HepG2 (cell line): ENCODE data around the gene SAMD4A.
"Not testable (repeated sequence)": the region's sequence is repeated elsewhere in the genome, so short reads cannot be mapped to it uniquely, and the experiment has no call there.

Source experiments
- CREB1 ChIP-seq, 2 experiments: fragments of 450-650 bp in 1 of 2; IDR thresholded peaks; 2 replicates each; pipeline ENCODE4 v1.6.1; 2016 to 2017; ENCODE audit warnings: control low read depth in 1 of 2, mild to moderate bottlenecking in 1 of 2, missing compliant biosample characterization in 1 of 2, missing genetic modification characterization in 1 of 2
- EHMT2 ChIP-seq: fragments of 200-600 bp; sonication (generic); IDR thresholded peaks from 2 replicates; pipeline ENCODE4 v1.7.0; 2017; ENCODE audit warnings: antibody characterized with exemption, low read depth, low read length, borderline replicate concordance
- EP300 ChIP-seq, 3 experiments: sonication (generic) in 1 of 3; formaldehyde crosslinking in 1 of 3; IDR thresholded peaks; 2 replicates each; pipeline versions ENCODE4 v1.5.1 to v1.6.1; 2011 to 2020; ENCODE audit warnings: low read depth in 2 of 3, low read length in 2 of 3, borderline replicate concordance in 1 of 3, improper control_type of control experiment in 1 of 3, mild to moderate bottlenecking in 1 of 3, missing genetic modification reagents in 1 of 3, moderate library complexity in 1 of 3
- MEIS1 ChIP-seq: sonication (generic); formaldehyde crosslinking; IDR thresholded peaks from 2 replicates; pipeline ENCODE4 v1.9.0; 2021; ENCODE audit warnings: mild to moderate bottlenecking, missing genetic modification reagents, moderate library complexity, borderline replicate concordance
- MIER3 ChIP-seq: IDR thresholded peaks from 2 replicates; pipeline ENCODE4 v1.6.1; 2016; ENCODE audit warnings: missing compliant biosample characterization, borderline replicate concordance
- PHF5A ChIP-seq: IDR thresholded peaks from one replicate; pipeline ENCODE4 v1.6.1; 2018; ENCODE audit warnings: low read depth, missing genetic modification reagents; ENCODE audit not compliant: unreplicated experiment
- THAP11 ChIP-seq: IDR thresholded peaks from 2 replicates; pipeline ENCODE4 v1.6.1; 2016; ENCODE audit warnings: missing biosample characterization, missing genetic modification reagents
- TIGD3 ChIP-seq: sonication (generic); formaldehyde crosslinking; IDR thresholded peaks from 2 replicates; pipeline ENCODE4 v1.5.1; 2020; ENCODE audit warnings: mild to moderate bottlenecking, missing genetic modification reagents, borderline replicate concordance
- WIZ ChIP-seq: sonication (generic); formaldehyde crosslinking; IDR thresholded peaks from 2 replicates; pipeline ENCODE4 v1.5.1; 2020; ENCODE audit warnings: mild to moderate bottlenecking, missing genetic modification reagents
- ZNF367 ChIP-seq: sonication (generic); formaldehyde crosslinking; IDR thresholded peaks from 2 replicates; pipeline ENCODE4 v1.4.0; 2020; ENCODE audit warnings: missing genetic modification reagents, borderline replicate concordance
- TF ChIP-seq, protein P1 (sequence below): sonication (generic); formaldehyde crosslinking; IDR thresholded peaks from 2 replicates; pipeline ENCODE4 v1.8.1; 2023; ENCODE audit warnings: mild to moderate bottlenecking, missing genetic modification reagents, borderline replicate concordance
- TF ChIP-seq, protein P2 (sequence below), 2 experiments: sonication (generic) in 1 of 2; formaldehyde crosslinking in 1 of 2; IDR thresholded peaks; 2 replicates each; pipeline versions ENCODE4 v1.5.1 to v1.6.1; 2011 to 2020; ENCODE audit warnings: borderline replicate concordance in 1 of 2, low read depth in 1 of 2, low read length in 1 of 2, mild to moderate bottlenecking in 1 of 2, missing genetic modification reagents in 1 of 2, moderate library complexity in 1 of 2
- TF ChIP-seq, protein P3 (sequence below): sonication (generic); formaldehyde crosslinking; IDR thresholded peaks from 2 replicates; pipeline ENCODE4 v1.8.0; 2022; ENCODE audit warnings: low read depth, missing genetic modification reagents
- TF ChIP-seq, protein P4 (sequence below): sonication (generic); formaldehyde crosslinking; IDR thresholded peaks from 2 replicates; pipeline ENCODE4 v1.8.1; 2022; ENCODE audit warnings: mild to moderate bottlenecking, missing genetic modification reagents

GRCh38 chr14:54753396-54753795 is 186.5 kb downstream of the SAMD4A start:
- TF ChIP-seq, protein P1, sequence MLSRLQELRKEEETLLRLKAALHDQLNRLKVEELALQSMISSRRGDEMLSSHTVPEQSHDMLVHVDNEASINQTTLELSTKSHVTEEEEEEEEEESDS (CRISPR knock-in tag): not testable (repeated sequence)
- not testable (repeated sequence) for TF ChIP-seq CREB1 (IDR thresholded peaks at IDR 0.05); CREB1 (CRISPR knock-in tag; IDR thresholded peaks at IDR 0.05); MIER3 (CRISPR knock-in tag); TIGD3 (CRISPR knock-in tag); WIZ; ZNF367 (CRISPR knock-in tag); MEIS1 (CRISPR knock-in tag); PHF5A (CRISPR knock-in tag); THAP11; EP300 (IDR thresholded peaks at IDR 0.05; ENCODE audit: low read depth in 2 of 2, low read length in 2 of 2); EP300 (CRISPR knock-in tag; IDR thresholded peaks at IDR 0.05; ENCODE audit: borderline replicate concordance); EHMT2
- TF ChIP-seq, protein P2, sequence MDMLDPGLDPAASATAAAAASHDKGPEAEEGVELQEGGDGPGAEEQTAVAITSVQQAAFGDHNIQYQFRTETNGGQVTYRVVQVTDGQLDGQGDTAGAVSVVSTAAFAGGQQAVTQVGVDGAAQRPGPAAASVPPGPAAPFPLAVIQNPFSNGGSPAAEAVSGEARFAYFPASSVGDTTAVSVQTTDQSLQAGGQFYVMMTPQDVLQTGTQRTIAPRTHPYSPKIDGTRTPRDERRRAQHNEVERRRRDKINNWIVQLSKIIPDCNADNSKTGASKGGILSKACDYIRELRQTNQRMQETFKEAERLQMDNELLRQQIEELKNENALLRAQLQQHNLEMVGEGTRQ (IDR thresholded peaks at IDR 0.05; ENCODE audit: low read depth, low read length): not testable (repeated sequence)
- TF ChIP-seq, protein P2 (CRISPR knock-in tag; IDR thresholded peaks at IDR 0.05; ENCODE audit: borderline replicate concordance): not testable (repeated sequence)
- TF ChIP-seq, protein P3, sequence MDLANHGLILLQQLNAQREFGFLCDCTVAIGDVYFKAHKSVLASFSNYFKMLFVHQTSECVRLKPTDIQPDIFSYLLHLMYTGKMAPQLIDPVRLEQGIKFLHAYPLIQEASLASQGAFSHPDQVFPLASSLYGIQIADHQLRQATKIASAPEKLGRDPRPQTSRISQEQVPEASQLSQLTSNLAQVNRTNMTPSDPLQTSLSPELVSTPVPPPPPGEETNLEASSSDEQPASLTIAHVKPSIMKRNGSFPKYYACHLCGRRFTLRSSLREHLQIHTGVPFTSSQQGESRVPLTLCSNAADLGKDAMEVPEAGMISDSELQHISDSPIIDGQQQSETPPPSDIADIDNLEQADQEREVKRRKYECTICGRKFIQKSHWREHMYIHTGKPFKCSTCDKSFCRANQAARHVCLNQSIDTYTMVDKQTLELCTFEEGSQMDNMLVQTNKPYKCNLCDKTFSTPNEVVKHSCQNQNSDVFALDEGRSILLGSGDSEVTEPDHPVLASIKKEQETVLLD (CRISPR knock-in tag): not testable (repeated sequence)
- TF ChIP-seq, protein P4, sequence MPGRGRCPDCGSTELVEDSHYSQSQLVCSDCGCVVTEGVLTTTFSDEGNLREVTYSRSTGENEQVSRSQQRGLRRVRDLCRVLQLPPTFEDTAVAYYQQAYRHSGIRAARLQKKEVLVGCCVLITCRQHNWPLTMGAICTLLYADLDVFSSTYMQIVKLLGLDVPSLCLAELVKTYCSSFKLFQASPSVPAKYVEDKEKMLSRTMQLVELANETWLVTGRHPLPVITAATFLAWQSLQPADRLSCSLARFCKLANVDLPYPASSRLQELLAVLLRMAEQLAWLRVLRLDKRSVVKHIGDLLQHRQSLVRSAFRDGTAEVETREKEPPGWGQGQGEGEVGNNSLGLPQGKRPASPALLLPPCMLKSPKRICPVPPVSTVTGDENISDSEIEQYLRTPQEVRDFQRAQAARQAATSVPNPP: not testable (repeated sequence)
